Retina (tissue), 1 donor: ENCODE measurements around the gene XPO6.
A peak's percentile ranks its signal among the peaks of the same experiment; 100 is the strongest.
"Not testable (repeated sequence)": the region's sequence is repeated elsewhere in the genome, so short reads cannot be mapped to it uniquely, and the experiment has no call there.

ENCODE experiments used
- DNase-seq: peaks from one replicate; pipeline ENCODE4 v3.0.0-alpha.2; 2016

XPO6 gene

DNA sequence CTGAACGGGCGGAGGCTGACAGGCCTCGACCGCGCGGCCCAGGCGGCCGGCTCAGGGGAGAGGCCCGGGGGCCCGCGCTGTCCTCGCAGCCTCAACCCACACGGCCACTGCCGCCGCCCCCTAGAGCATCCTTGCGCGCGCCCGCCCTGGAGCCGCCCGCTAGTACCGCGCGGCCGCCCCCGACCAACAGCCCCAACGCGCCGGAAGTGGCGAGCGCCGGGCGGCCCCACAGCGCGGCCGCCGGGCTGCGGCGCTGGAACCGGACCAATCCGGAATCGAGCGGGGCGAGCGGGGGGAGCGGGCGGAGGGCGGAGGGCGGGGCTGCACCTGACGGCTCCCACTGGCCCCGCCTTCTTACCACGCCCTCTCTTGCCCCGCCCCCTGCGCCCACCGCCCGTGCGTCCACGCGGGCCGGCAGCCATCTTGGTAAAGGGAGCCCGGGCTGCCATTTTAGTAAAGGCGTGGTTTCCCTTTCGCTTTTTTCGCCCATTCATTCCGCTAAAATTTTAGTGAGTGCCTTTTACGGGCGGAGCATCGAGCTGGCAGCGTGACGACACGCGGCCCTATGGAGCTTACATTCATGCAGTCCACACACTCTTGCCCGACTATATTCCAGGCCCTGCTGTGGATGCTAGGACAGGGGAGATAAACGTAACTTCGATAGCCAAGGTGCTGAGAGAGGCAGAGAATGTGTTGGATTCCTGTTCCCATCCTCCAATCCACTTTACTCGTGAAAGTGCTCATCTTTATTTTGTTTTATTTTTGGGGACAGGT lies at the start of gene XPO6:
Gene XPO6 (minus strand): TSS at position 208 of the 774 bp plus-strand sequence. CDS start 597 bp downstream, outside the sequence.
- peak; percentile 95 for DNase-seq

- DNase-seq = no peak
Measured at GRCh38 chr16:28260193-28260592, 48.4 kb upstream of the XPO6 start.

- DNase-seq = no peak
Measured at GRCh38 chr16:28259781-28260150, 48.0 kb upstream of the XPO6 start.

DNA sequence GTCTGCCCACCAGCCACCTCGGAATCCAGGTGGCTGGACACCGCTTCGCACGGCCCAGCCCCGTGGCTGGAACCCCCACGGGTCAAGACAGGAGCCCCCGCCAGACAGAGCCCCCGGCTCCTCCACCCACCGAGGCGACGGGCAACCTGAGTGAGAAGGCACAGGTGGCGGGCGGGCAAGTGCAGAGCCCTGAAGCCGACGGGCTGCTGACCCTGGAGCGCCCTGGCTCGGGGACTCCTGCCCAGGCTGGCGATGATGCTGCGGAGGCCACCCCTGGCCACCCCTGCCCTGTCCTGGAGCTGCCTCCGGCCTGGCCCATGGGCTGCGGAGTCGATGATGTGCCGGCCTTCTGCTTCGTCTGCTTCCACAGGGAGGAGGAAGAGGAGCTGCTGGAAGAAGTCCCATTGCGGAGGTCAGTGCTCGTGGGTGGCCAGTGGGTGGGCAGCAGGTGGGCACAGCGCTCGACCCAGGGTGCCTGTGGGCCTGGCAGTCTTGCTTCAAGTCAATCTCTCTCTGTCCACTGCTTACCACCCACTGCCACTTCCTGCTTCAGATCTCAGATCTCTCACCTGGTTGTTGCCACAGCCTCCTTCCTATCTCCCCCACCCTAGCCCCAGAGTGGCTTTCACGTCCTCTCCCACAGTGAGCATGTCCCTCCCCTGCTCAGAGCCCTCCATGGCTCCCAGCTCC lies 47.5 kb upstream of the XPO6 start:
- DNase-seq = peak; percentile 47

DNA sequence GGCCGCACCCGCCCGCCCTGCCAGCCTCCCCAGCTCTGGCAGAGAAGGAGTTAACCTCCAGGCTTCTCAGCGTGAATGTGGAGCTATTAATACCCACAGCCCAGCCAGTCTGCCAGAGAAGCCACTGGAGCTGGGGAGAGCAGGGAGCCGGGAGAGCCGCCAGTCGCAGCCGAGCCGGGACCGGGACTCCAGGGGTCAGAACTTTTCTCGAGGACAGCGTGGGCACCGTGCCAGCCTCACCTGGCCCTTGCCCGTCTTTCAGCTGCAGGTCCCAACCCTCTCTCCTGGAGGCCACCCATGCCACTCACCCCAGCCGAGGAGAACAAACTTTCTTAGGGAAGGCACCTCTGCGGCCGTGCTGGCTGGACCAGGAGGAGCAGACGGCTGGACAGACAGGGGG lies 46.8 kb upstream of the XPO6 start:
- peak; percentile 73 for DNase-seq

DNA sequence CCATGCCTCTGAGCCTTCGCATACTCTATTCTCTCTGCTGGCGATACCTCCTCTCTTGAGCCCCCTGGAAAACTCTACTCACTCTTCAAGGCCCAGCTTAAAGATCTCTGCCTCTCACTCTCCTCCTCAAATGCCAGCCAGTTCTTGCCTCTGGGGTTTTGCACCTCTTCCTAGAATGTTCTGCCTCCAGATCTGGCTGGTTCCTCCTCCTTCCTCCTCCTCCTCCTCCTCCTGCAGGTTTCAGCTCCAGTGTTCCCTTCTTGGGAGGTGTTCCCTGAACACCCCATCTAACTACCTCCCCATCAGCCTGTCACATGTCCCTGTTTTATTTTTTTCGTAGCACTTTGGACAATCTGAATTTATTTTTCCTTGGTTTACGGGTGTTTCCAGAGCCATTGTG lies 45.5 kb upstream of the XPO6 start:
- no peak for DNase-seq

DNA sequence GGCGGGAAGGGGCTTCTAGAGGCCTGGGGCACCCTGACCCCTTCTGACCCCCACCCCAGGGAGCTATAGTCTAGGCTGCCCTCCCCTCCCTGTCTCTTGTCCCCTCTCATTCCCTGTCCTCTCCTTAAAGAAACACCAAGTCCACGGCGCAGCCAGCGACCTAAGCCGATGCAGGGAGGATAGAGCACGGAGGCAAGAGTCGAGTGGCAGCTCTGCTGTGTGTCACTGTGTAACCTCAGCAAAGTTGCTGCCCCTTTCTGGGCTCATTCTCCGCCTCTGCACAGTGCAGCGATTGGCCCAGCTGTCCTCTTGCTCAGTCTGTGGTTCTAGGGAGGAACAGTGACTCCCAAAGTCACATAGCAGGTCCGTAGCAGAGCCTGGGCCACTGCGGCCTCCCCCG lies 44.1 kb upstream of the XPO6 start:
- no peak for DNase-seq

- no peak for DNase-seq
Measured at GRCh38 chr16:28254158-28254557, 42.4 kb upstream of the XPO6 start.

DNA sequence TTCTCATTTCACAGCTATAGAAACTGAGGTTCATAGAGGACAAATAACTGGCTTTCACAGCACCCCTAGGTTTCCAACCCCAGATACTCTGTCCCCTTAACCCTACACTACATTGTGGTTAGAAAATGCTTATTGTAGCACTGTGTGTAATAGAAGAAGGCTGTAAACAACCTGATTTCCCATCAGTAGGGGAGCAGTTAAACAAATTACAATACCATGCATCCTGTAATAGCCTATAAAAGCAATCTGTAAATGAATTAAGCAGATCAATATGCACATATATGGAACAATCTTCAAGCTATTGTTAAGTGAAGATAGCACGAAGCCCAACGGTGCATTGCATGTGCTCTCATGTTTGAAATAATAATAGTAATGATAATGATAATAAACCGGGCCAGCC lies 39.2 kb upstream of the XPO6 start:
- no peak for DNase-seq

GRCh38 chr16:28249483-28249882 lies 37.7 kb upstream of the XPO6 start:
- DNase-seq = peak; percentile 32

DNA sequence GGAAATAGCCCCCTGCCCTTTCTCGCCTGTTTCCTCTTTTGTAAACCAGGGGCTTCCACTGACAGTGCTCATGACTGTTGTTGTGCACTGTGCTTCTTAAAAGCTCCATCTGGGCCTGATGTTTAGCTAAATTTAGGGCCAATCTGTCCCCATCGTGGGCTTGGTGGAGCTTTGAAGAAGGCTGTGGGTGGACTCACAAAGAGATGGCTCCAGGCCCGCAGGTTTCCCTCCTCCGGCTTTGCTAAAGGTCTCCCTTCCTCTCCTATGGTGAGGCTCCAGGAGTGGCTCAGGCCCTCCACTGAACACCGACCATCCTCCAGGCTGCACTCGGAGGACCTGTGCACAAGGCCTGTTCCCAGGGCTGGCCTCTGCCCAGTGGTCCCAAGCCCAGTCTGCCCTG lies 30.2 kb upstream of the XPO6 start:
- DNase-seq = no peak

- no peak for DNase-seq
Measured at GRCh38 chr16:28237754-28238357, 26.1 kb upstream of the XPO6 start.

DNA sequence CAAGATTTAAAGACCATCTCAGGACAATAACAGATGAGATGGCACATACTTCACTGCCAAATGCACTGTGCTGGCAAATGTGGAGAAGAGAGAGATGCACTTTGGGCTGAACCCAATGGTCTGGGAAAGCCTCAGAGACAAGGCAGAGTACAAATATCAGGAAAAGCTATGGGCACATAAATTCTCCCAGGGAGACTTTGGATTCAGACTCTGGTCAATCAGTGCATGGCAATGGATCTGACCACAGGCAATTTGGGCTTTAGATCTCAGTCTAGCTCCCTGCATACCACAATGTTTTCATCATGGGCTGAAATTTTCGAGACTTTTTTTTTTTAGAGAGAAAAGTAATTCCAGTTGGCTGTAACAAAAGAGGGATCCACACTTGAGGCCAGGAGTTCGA lies 20.0 kb upstream of the XPO6 start:
- no peak for DNase-seq

DNA sequence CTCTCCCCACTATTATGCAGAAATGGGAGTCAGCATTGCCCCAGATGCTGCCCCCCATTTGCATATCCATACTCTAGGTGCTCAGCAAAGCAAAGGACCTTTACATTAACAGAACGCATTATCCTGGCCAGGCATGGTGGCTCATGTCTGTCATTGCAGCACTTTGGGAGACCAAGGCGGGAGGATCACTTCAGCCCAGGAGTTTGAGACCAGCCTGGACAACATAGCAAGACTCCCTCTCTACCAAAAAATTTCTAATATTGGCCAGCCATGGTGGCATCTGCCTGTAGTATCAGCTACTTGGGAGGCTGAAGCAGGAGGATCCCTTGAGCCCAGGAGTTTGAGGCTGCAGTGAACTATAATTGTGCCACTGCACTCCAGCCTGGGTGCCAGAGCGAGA lies 12.1 kb upstream of the XPO6 start:
- DNase-seq = not testable (repeated sequence)

DNA sequence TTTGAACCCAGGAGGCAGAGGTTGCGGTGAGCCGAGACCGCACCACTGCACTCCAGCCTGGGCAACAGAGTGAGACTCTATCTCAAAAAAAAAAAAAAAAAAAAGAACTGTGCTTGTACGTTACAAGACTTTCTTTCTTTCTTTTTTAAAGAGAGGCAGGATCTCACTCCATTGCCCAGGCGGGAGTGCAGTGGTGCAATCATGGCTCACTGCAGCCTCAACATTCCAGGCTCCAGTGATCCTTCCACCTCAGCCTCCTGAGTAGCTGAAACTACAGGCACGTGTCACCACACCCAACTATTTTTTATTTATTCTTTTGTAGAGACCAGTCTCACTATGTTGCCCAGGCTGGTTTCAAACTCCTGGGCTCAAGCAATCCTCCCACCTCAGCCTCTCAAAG lies 8.0 kb upstream of the XPO6 start:
- DNase-seq = not testable (repeated sequence)

DNA sequence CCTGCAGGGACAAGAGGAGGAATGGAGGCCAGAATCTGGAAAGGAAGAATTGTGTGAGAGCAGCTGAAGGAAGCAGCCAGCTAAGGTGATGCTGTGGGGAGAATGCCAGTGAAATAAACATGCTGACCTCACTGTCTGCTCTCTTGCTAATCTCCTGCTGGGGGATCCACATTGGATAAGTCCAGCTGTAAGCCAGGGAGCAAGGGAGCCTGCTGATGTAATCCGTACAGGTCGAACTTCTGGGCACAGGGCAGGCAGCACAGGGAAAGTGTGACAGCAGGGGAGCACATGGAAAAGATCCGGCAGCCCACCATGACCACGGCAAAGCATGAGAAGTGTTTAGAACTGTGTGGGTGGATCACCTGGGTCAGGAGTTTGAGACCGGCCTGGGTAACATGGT lies 7.5 kb upstream of the XPO6 start:
- DNase-seq = no peak

GRCh38 chr16:28218109-28218508 lies 6.3 kb upstream of the XPO6 start:
- DNase-seq = no peak

DNA sequence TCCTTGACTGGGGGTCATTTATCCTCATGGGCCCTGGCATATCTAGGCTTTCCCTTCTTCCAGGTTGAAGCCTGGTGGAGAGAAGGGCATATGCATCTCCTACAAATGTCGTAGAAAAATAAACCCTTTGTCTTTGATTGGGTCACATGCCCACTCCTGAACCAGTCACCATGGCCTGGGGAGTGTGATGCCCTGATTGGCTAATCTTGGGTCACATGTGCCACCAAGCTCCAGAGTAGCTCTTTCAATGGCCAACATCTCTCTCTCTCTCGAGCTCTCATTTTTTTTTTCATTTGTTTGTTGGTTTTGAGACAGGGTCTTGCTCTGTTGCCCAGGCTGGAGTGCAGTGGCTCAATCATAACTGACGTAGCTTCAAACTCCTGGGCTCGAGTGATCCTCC lies 5.6 kb upstream of the XPO6 start:
- no peak for DNase-seq

DNA sequence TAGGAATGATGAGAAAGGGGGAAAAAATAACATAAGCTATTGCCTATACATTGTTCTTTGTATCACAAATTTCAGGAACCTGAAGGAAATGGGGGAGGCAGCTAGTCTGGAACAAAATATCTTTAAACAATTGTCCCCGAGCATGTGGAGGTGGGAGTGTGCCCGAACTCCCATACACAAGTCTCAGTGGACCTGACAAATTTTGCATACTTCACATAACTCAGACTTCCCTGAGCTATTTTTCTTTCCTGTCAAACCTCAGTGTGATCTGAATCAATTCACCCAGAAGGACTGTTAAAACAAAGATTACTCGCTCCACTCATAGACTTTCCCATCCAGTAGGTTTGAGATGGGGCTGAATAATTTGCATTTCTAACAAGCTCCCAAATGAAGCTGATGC lies 1.6 kb upstream of the XPO6 start:
- no peak for DNase-seq

- DNase-seq = no peak
Measured at GRCh38 chr16:28212532-28212873, 738 bp upstream of the XPO6 start.

- DNase-seq = peak; percentile 64
Measured at GRCh38 chr16:28210979-28211588, 681 bp downstream of the XPO6 start.

- no peak for DNase-seq
Measured at GRCh38 chr16:28210264-28210663, 1.5 kb downstream of the XPO6 start.

GRCh38 chr16:28208824-28209223 lies 2.9 kb downstream of the XPO6 start:
- DNase-seq = no peak

GRCh38 chr16:28208131-28208530 lies 3.6 kb downstream of the XPO6 start:
- no peak for DNase-seq
